HG03571 (cell line): Measurements from ENCODE around the gene RSPH9.
A peak's percentile ranks its signal among the peaks of the same experiment; 100 is the strongest.

ENCODE experiments used
- ATAC-seq: cut with Tn5 transposase; IDR thresholded peaks from one replicate; pipeline ENCODE4 v1.9.1; 2021; ENCODE audit not compliant: unreplicated experiment

RSPH9 gene

DNA sequence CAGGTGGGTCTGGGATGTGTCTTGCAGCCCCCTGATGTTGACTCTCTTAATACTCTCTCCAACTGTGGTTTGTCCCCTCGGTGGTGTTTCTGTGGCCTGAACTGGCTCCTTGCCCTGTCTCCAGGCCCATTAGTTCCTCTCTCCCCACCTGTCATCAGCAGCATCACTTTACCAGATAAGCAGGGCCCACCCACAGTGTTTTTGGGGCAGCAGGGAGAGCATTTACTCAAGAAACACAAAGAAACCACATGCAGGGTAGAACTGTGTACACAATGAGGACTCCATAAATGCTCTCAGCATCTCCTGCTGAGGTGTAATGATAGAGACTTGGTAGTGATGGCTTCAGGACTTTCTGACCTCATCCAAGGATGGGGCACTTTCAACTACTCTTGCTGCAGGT lies 62.9 kb downstream of the RSPH9 start:
- no peak for ATAC-seq

GRCh38 chr6:43708860-43709653 lies 64.2 kb downstream of the RSPH9 start:
- ATAC-seq, result no peak

- no peak for ATAC-seq
These were observed 64.9 kb downstream of the RSPH9 start for GRCh38 chr6:43709654-43710303.

DNA sequence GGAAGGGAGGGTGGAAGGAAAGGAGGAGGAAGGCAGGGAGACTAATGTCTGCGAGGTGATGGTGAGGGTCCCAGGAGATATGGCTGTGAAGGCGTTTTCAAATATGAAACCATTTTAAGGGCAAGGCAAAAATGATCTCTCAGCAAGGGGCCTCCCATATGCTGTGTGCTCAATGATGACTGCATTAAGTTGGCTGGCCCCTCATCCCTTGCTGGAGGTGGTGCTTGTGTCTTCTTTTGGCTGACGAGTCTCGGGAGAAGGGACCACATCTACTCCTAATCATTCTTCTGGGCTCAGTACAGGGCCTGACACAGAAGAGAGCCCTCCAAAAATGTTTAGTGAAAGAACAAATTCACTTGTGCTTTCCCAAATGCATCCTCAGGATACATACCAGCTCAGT lies 65.7 kb downstream of the RSPH9 start:
- no peak for ATAC-seq

- ATAC-seq, result no peak
These were observed 67.7 kb downstream of the RSPH9 start for GRCh38 chr6:43712579-43712978.

GRCh38 chr6:43713643-43714310 lies 68.9 kb downstream of the RSPH9 start:
- no peak for ATAC-seq

DNA sequence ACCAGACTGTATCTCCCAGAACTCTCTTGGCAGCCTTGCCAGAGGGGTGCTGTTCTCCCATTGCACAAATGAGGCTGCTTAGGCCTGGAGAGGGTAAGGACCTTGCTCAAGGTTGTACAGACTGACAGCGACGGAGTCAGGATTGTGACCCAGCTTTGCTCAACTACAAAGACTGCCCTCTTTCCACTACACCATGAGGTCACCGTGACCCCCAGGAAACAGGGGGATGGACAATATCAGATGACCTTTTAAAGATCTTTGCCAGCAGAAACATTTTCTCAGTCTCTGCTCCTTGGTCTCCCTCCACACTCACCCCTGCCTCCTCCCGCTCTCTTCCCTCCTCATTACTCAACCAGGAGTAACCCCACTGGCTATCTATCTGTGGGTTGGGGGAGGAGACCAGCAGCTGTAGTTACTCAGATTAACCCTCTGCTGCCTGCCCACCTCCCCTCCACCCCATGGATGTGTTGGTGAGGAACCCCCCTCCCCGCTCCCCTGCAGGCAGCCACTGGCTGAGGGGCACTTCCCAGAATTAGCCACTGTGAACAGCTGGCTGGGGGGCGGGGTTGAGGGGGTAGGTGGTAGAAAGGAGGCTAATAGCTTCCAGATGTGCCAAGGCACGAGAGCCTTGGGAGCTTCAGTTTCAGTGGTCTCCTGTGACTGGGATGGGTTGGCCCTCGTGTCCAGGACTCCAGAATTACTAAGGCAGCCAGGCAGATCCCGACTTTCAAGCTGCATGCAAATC lies 69.6 kb downstream of the RSPH9 start:
- peak; percentile 14 for ATAC-seq

DNA sequence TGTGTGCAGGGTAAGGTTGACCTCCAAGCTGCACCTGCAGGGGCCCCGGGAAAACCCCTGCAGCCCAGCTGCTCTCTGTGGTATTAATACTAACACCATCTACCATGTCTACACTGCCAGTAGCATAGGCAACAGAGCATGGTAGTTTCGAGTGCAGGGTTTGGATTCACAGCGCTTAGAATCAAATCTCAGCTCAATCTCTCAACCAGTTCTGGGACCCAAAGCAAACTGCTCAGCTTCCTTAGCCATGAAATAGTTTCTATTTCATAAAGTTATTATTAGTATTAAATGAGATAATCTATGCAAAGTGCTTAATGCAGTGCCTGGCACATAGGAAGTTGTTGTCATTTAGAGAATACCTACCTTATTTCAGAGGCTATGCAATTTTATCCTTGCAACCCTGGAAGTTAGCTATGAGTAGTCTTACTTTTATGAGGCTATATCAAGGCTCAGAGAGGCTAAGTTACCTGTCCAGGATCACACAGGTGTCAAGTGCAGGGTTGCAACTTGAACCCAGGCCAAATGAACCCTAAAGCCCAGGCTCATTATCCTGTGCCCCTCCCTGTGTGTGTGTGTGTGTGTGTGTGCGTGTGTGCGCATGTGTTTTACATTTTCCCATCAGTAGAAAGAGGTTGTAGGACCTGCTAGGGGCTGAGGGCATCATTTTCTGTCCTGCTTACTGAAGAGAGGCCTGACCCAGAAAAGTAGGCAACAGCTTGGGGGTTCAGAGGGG lies 70.4 kb downstream of the RSPH9 start:
- peak; percentile 71 for ATAC-seq

- no peak for ATAC-seq
These were observed 71.3 kb downstream of the RSPH9 start for GRCh38 chr6:43716099-43716498.

DNA sequence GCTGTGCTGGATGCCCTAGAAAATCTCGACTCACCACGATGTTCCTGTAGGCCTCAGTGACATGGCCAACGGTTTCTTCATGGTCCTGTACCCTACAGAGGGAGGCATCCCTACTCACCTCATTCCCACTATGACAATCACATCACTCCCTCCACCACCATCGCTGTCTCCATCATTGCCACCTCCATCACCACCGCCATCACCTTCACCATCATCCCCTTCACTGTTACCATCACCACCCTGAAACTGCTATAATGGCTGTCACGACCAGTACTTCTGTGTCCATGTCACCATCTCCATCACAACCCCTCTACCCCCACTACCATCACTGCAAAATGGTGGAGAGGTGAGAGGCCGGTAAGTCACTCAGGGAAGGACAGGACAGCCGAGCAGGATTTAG lies 72.6 kb downstream of the RSPH9 start:
- no peak for ATAC-seq

DNA sequence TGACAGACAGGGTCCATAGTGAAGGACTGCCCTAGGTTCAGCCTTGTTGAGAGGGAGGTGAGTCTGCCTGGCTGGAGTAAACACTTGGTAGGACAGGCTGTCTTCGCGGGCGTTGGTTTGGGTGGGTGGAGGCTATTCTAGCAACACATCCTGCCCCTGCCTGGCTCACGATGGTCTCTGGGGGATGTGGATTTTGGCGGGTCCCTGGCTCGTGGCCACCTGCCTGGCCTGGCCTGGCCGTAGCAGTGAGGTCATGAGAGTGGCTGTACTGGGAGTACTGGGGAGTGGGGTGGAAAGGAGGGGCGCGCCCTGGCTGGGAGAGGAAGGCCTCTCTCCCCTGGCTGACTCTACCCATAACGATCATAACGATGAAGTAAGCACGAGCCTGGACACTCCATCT lies 73.0 kb downstream of the RSPH9 start:
- ATAC-seq, result no peak

DNA sequence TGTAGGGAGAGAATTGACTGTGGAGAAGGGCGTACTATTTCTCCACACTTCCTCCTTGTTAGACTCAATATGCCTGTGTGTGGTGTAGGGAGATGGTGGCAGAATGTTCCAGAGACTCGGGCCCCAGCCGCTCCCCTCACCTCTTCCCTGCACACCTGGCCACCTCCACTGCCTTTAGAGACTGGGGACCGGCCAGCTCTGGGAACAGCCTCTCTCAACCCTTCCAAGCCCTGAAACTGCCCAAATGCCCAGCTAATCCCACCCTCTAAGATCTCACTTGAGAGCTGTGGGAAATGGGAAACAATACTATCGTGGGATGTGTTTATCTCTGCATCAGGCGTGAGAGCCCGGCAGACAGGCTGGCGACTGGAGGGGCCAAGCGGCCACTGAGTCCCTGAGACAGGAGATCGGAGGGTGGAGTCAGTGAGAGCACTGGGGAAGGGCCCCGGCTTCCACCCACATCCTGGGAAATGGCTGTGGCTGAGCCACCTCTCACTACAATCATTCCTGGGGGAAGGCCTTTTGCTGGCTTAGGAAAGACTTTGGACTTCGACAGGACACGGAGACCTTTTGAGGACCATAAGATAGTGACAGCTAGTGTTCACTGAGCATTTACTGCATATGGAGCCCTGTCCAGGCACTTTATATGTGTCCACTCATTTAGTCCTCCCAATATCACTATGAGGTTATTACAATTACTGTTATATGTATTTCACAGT lies 73.7 kb downstream of the RSPH9 start:
- no peak for ATAC-seq

DNA sequence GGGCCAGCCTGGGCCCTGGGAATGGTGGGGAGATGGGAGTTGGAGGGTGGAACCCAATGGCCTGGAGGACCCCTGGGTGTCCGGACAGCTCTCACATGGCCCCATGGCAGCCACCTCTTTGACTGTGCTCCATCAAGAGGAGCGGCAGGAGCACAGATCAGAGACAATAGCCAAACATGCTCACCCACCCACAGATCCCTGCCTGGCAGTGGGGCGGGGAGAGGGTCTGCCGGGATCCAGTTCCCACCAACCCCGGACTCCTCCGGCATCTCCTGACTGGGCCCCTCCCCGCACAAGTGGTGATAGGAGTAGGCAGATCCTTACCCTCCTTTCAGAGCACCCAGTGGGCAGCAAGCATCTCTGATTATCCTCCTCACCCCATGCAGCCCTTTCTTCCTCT lies 74.7 kb downstream of the RSPH9 start:
- ATAC-seq, result no peak

DNA sequence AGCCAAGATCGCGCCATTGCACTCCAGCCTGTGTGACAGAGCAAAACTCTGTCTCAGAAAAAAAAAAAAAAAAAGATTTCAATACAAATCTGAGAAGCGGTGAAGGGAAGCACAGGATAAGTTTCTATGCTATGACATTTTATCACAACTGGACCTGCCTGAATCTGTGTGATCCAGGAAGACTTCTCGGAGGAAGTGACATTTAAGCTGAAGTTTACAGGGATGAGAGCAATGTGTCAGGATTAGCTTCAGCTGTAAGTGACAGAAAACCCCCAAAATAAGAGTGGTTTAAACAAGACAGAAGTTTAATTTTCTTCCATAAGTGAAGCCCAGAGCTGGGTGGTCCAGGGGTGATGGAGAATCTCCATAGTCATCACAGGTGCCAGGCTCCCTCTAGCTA lies 76.2 kb downstream of the RSPH9 start:
- ATAC-seq, result no peak
